Skin epidermis (tissue), 12 donors: ENCODE data around the gene GCNT4.

Experiments used
- H3K27ac ChIP-seq, 21 experiments: fragments of 200-600 bp; sonication (generic) in 11 of 21; one replicate each; pipeline ENCODE4 v1.5.0; 2020; ENCODE audit warnings: mild to moderate bottlenecking in 3 of 21, inconsistent platforms in 2 of 21, moderate library complexity in 2 of 21
- H3K4me3 ChIP-seq, 7 experiments: fragments of 200-600 bp; sonication (generic) in 2 of 7; one replicate each; pipeline ENCODE4 v1.5.0; 2020; ENCODE audit warnings: inconsistent platforms in 2 of 7, mild to moderate bottlenecking in 2 of 7, moderate library complexity in 1 of 7

The GCNT4 gene

DNA sequence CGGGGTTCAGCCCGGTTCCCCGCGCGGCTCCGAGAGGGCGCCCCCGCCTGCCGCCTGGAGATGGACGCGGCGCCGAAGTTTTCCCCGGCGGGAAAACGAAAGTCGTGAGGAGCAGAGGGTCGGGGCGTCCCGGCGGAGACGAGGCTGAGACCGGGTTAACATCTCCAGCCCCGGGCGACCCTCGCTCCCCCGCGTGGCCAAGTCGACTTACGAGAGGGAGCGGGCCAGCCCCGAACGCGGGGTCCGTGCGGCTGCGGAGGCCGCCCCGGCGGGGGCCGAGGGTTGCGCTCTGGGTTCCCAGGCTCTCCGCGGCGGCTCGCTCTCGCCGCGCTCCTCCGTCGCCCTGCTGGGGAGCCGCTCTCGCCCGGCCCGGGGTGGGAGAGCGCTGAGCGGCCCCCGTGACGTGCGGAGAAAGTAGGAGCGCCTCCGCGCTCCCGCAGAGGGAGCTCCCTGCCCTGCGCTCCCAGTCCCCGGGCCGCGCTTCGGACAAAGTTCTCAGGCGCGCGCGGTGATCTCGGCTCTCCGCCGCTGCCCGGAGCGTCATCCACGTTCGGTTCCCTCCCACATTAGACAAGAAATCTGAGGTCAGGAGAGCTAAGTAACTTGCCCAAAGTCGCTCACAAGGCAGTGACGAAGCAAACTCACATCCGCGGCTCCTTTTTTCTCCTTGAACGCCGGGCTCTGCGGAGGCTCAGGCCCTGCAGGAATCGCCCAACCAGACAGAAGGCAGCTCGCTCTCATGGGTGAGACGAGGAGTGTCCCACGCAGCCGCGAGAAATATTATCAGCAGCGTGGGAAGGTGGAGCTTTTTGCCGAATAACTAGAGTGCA, 1.2 kb upstream of the GCNT4 start:
- H3K27ac ChIP-seq: peak overlapping the region; percentile 32 to 97 (median 90)

DNA sequence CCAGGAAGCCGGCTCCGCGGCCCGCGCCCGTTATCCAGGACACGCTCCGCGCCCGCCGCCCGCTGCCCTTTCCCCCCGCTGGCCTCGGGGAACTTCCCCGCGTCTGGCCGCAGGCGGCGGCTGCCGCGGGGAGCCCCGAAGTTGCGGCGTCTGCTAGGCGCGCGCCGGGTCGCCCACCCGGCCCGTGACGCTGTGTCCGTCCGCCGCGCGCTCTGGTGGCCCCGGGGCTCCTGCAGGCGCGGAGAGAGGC, 621 bp upstream of the GCNT4 start:
- Histone ChIP-seq H3K27ac (peak overlapping the region; percentile 32 to 97 (median 90)), H3K4me3 (peak overlapping the region; percentile 67 to 93 (median 73))

More for the DNA sequence above, 1.2 kb upstream of the GCNT4 start:
- H3K4me3 ChIP-seq: peak overlapping the region; percentile 67 to 93 (median 73)

DNA sequence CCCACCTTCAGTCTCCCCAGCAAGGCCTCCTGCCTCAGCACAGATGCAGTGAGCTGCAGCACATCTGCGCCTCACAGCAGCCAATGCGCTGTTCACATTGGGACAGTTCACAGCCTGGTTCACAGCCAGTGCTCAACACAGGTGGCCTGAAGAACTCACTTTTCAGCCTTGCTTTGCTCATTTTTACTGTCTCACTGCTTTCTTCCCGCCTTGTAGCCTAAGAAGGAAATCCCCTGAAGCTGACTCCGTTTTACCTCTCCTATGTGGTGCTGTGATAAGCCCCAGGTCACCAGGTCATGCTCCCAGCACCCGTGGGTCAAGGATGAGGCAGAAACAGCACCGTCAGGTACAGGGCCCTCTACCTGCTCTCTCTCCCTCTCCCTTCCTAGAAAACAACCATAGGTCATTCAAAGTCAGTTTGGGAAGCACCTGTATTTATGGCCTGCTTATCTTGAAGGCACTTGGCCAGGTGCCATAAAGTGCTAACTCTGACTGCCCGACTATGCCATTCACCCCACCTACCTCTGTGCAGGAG, 1.1 kb downstream of the GCNT4 start:
- H3K27ac ChIP-seq: peak overlapping the region in 7 of 21 experiments; percentile 3 to 97 (median 40)
- H3K4me3 ChIP-seq: peak overlapping the region in 5 of 7 experiments; percentile 6 to 93 (median 72)

DNA sequence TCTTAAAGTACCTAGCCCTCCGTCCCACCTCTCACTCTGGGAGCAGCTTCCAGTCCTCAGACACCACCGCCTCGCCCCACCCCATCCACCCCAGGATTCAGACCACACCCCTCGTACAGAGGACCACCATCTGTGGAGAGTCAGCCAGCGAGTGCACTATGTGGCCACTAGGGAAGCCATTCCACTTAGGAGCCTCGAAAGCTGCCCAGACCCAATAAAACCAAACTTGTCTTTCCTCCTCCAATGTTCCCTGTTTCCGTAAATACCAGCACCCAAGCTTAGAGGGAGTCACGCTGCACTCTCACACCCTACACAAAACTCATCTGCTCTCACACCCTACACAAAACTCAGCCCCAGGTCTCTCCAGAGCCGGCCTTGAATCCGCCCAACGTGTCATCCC, 1.9 kb downstream of the GCNT4 start:
- H3K27ac ChIP-seq: peak overlapping the region in 7 of 21 experiments; percentile 1 to 97 (median 33)
- no peak overlapping the region for H3K4me3 ChIP-seq

DNA sequence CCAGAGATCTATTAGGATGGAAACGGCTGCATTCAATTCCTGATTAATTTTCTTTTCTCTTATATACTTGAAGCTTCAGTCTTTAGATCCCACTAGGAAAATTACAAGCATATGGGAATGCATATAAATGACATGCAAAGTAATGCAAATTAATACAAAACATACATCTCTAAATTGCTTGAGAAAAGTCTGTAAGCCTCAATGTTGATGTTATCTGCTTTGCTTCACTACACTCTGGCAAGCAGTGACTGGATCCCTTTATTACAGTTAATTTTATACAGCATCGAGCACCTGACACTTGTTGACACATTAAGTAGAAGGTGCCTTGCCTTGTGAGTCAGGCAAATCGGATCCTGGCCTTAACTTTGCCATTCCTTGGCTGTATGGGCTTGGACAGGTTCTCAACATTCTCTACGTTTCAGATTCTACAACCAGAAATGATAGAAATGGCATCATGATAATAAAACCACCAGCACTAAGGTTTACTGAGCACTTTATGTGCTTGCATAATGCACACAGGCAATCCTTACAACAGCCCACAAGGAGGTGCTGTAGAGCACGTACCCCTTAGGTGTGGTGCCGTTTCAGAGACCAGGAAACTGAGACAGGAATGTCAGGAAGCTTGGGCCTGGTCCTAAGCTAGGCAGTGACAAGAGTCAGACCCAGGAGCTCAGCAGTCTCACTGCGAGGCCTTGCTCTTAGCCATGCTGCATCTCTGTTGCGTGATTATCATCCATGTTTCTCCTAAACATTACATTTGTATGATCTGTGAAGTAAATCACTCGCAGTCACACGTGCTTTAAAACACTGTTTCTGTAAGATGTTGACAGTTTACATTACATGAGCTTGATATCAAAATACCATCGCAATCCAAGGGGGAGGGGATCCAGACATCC, 2.7 kb downstream of the GCNT4 start:
- H3K4me3 ChIP-seq: no peak overlapping the region
- peak overlapping the region in 6 of 21 experiments; percentile 19 to 97 (median 34) for H3K27ac ChIP-seq

DNA sequence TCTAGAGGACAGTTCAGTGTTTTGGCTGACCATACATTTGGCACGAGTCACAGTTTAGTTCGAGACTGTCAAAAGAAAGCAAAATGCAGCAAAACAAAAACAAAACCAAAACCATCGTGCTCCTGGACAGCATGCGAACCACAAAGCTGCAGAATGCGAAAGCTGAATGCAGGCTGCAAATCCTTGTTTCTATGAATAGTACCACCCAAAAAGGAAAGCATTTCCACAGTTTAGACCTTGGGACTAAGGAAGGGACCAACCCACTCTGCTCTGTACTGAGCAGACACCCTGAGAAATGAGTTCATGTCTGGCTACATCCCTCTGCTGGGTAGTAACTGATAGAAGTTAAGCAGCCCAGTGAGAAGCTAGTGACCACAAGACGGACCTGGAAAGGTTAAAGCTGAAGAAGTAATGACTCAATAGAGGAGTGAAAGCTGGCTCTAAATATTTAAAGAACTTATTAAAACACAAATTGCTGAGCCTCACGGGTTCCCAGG, 3.9 kb downstream of the GCNT4 start:
- Histone ChIP-seq H3K27ac (peak overlapping the region in 2 of 21 experiments; percentile 21 to 45), H3K4me3 (peak overlapping the region in 1 of 7 experiments; percentile 1)

DNA sequence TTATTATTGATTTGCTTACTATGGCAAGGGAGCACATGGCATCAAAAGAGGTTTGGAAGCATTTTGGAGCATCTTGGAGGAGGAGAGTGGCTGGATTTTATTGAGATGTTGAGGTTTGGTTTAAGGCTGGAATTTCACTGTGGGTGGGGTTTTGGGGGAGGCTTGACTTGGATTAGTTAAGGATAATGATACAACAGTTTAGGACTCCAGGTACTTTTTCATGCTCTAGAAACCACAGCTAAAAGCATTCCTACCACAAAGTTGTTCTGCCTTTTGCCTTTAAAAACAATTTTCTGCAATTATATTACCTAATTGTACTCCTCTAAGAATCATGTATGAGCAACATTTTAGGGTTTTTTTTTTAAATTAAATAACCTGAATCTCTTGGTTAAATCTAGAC, 5.0 kb downstream of the GCNT4 start:
- Histone ChIP-seq H3K4me3 (no peak overlapping the region), H3K27ac (no peak overlapping the region)

DNA sequence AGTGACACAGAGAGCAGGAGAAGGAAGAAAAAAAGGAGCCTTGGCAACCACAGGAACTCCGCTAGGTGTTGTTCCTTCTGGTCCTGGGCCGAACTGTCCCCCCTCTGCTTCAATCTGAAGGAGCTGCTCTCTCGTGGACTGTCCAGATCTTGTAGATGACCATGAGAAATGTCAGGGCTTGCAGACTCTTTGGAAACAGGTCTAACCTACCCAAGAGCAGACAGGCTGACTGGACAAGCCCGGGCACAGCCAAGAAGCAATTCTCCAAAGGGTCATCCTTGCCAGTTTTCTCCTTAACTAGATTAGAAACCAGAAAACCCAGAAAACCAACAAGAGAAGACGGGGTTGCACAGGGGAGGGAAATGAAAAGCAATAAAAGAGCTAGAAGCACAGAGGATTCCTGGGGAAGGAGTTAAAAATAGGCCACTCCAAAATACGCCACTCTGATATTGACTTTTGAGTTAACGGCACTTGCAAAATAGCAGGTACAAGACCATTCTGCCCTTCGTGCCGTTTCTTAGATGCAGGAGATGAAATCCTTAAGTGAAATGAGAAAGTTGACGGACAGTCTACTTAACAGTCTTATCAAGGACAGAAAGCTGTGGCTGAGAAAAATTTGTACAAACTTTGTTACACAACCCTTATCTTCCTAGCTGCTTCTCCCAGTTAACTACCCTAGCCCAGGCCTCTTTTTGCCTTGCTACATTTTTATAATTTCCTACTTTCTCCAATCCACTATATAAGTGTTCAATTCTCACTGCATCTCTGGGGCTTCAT, 5.8 kb downstream of the GCNT4 start:
- Histone ChIP-seq H3K4me3 (no peak overlapping the region), H3K27ac (peak overlapping the region in 1 of 21 experiments; percentile 18)

DNA sequence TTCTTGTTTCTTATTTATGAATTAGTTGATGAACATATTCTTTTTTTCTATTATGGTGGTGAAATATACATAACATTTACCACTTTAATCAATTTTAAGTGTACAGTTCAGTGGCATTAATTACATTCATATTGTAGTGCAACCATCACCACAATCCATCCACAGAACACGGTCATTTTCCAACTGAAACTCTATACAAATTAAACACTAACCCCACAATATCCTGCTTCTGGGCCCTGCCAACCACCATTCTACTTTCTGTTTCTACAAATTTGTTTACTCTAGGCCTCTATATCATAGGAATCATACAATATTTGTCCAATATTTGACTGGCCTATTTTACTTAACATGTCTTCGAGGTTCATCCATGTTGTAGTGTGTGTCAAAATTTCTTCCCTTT, 7.3 kb downstream of the GCNT4 start:
- Histone ChIP-seq H3K27ac (no peak overlapping the region), H3K4me3 (no peak overlapping the region)

DNA sequence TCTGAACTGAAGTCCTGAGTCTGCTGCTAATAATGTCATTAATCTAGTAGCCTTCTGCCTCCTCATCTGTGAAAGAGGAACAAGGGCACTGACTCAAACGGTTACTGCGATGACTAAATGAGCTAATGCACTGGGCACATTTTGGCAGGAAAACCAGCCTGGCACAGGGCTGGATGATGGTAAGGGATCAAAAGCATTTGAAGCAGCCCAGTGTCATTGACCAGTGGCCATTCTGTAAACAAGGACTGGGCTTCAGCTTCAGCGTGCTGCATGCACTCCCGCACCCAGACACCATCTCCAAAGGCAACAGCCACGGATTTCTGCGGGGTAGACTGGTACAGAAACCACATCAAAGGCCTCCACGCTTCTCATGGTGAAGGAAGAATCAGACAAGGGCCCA, 8.0 kb downstream of the GCNT4 start:
- H3K27ac ChIP-seq: no peak overlapping the region

DNA sequence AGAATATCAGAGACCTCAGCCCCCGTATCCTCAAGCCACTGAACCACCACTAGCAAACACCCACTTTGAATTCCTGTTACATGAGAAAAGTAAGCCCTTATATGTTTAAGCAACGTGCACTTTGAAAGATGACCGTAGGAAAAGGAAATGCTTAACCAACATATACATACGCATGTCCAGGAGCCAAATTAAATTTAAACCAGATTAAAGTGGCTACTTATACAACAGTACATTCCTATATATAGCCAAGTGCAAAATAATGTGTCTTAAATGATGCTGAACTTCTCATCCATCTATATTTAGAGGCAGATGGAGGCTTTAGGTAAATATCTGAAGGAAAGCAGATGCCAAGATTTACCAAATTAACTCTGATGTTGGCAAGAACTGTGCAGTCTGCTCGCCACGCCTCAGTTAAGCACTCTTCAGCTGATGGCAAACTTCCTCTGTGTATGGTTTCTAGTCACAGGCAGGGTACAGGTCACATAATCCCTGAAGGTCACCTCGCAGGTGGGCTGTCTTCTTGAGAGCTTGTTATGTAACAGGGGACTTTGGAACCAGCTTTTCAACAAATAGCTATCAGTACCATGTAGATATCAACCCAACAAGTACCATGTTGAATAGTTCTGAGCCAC, 8.6 kb downstream of the GCNT4 start:
- Histone ChIP-seq H3K4me3 (no peak overlapping the region), H3K27ac (no peak overlapping the region)

More for the DNA sequence above, 8.0 kb downstream of the GCNT4 start:
- H3K4me3 ChIP-seq: no peak overlapping the region

DNA sequence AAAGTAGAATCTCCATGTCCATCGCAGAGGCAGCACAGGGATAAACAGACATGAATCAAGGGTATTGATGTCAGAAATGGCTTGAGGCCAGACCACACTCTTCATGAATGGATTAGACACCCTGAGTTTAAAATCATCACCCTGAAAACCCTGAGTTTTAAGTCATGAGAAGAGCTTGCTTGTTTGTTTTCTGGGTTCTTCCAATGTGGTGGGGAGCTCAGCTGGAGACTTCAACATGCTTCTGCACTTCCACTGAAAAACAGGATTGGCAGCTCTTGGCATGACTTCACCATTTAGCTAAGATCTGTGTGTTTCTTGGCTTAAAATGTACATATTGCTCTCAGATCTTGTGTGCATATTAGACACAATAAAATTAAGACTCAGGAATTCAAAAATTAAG, 9.8 kb downstream of the GCNT4 start:
- H3K4me3 ChIP-seq: no peak overlapping the region
- H3K27ac ChIP-seq: peak overlapping the region in 1 of 21 experiments; percentile 60

DNA sequence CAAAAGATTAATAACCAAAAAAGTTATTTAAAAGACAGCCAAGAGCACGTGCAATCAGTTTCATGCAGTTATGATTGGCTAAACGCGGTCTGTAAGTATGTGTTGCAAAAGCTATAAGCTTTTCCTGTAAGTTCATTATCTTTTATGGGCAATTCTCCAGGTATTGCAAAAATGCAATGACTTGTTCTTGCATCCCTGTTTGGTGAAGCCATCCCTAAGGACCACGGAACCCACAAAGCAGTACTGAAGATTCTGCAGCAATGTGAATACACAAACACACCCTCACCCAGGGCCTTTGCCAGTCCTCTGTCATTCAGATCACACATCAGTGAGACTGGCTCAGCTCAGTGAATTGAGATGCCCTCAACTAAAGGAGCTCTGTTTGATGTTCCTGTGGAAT, 11.4 kb downstream of the GCNT4 start:
- no peak overlapping the region for H3K4me3 ChIP-seq
- peak overlapping the region in 2 of 21 experiments; percentile 52 to 67 for H3K27ac ChIP-seq

DNA sequence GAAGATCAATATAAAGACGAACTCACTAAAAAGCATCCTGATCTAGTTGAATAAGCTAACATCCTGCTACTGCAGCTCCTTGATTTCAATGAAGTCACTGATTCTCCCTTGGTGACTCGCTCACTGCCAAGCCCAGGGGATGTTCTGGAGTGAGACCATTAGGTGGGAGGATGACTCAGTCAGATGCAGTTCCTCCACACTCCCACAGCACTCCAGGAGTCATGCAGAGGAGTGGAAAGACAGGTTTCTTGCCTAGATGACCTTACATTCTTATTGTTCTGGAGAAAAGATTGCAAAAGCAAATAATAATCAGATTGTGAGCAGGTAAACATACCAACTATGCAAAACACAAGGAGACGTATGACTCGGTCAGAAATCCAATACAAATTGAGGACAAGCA, 15.3 kb downstream of the GCNT4 start:
- Histone ChIP-seq H3K4me3 (no peak overlapping the region), H3K27ac (peak overlapping the region in 7 of 21 experiments; percentile 15 to 76 (median 37))

DNA sequence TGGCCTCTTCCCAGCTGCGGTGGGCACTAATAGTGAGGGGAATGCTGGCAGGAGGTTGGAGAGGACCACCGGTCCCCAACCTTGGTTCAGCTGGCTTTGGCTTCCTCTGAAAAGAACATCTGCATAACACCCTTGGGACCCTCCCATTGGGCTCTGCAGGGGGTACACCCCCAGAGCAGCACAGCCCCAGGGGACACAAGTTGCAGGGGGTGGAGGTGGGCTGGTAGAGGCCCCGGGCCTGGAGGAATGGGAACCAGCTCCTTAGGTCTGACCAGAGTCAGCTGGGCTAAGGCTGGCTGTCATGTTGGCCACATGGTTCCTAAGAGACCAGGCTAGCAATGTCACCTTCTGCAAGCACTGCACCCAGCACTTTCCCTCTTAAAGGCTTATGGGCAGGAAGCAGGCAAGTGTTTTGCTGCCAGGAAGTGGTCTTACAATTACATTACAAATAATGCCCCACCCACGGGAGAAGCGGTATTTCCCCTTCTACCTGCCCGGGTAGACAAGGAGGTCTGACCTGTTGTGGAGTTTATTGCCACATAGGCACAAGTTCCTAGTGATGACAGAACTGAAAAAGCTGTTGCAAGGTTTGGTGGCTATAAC, 18.1 kb downstream of the GCNT4 start:
- peak overlapping the region in 6 of 21 experiments; percentile 7 to 68 (median 49) for H3K27ac ChIP-seq

DNA sequence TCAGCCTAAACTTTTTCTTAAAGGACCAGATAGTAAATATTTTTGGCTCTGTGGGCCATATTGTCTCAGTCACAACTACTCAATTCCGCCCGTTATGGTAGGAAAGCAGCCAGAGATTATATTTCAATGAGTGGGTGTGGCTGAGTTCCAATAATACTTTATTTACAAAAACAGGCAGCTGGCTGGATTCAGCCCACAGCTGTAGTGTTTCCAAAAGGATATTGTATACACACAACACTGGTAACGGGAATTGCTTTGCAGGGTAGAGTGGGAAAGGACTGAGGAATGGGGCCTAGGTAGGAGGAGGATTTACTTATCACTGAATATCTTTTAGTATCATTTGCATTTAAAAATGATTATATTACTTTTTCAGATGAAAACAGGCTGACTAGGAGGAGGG, 21.0 kb downstream of the GCNT4 start:
- H3K4me3 ChIP-seq: no peak overlapping the region
- H3K27ac ChIP-seq: no peak overlapping the region

More for the DNA sequence above, 18.1 kb downstream of the GCNT4 start:
- H3K4me3 ChIP-seq: no peak overlapping the region

DNA sequence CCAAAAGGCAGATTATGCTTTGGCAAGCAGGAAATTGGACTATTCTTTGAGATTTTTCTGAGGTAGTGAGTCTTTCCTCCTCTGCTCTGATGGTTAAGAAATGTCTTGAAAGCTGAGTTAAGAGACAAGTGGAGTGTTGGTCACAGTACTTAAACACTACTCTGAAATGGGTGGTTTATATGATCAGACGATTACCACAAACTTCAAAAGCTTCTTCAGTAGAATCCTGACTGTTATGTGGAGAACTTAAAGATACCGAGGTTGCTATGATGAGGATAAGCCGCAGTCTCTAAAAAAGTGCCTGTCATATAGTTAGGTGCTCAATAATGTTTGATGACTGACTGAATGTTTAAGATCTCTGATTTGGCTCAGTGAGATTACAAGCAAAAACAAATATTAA, 24.3 kb downstream of the GCNT4 start:
- no peak overlapping the region for H3K27ac ChIP-seq
- no peak overlapping the region for H3K4me3 ChIP-seq

DNA sequence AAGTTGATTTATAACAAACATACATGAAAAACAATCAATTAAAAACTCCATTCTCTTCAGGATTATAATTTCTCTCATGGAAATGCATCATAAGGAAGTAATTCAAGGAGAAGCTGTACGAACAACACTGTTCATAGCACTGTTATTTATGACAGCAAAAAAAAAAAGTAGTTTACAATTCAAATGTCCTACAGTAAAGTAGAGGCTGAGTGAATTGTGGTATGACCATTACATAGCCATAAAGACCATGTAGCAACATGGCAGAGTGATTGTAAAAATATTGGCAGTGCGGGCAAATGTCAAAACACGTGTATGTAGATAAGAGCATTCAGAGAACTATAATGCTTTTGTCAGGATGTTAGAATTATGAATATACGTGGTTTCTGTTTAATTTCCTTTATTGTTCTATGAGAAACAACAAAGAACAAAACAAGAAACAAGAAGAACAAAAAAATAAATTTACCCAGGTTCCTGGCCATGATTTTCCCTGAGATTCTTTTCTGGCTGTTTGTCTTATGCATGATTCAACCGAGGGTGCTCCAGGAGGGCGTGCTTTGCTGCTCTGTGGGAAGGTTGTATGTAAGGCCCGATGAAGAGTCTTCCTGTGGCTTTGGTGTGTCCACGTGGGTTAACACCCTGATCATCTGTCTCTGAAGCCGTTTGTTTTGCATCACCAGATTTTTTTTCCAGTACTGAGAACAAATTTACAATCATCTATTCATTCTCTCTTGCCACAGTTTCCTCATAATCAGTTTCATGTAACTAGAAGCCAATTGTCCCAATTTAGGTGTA, 28.8 kb downstream of the GCNT4 start:
- Histone ChIP-seq H3K27ac (peak overlapping the region in 1 of 21 experiments; percentile 30), H3K4me3 (no peak overlapping the region)
